ENCODE measurements around the gene PRKD2.

GRCh38 chr19:46629546-46630025, 87.3 kb downstream of the PRKD2 start:
- TF ChIP-seq POLR2A (IDR thresholded peaks at IDR 0.05) = no peak
- TF ChIP-seq EP300 (IDR thresholded peaks at IDR 0.05) = no peak
- no peak for TF ChIP-seq CTCF (IDR thresholded peaks at IDR 0.05)

All from tibial nerve (tissue), 4 donors.